Hematopoietic multipotent progenitor cell (in vitro differentiated cells): ENCODE results near the gene SLC5A7. TPM values are rescaled to one million over a fixed set of nuclear protein-coding genes. Genes with fewer than 3 reads are reported as not detected.

ENCODE experiments used
- DNase-seq, 3 donors: peaks; one replicate each; pipeline ENCODE4 v3.0.0-alpha.2; 2011 to 2015; ENCODE audit warnings: low read depth in 2 of 3, low spot score in 2 of 3
- total RNA-seq: library from RNA; depleted of rRNA; stranded (reverse); fragments of >200 nt; gene quantifications from one replicate; pipeline ENCODE4 v1.2.3, GENCODE V29; 2012

SLC5A7 gene
- not detected for total RNA-seq

GRCh38 chr2:107986278-107987217 is at the start of gene SLC5A7:
SLC5A7 (plus strand) TSS chr2:107986524; CDS start chr2:107988156, 1,632 bp downstream.
- DNase-seq = peak in 1 of 3 donors; percentile 4

- DNase-seq = no peak
Observed at GRCh38 chr2:107961395-107961794, 24.9 kb upstream of the SLC5A7 start.

GRCh38 chr2:107964185-107964584 is 22.1 kb upstream of the SLC5A7 start:
- DNase-seq = no peak

GRCh38 chr2:107984707-107985106 is 1.6 kb upstream of the SLC5A7 start:
- DNase-seq = no peak

GRCh38 chr2:107988108-107988507 is 1.8 kb downstream of the SLC5A7 start:
- no peak for DNase-seq

- DNase-seq = no peak
Observed at GRCh38 chr2:107989445-107989844, 3.1 kb downstream of the SLC5A7 start.

- no peak for DNase-seq
Observed at GRCh38 chr2:107990718-107991117, 4.4 kb downstream of the SLC5A7 start.

GRCh38 chr2:107992069-107992468 is 5.7 kb downstream of the SLC5A7 start:
- no peak for DNase-seq

- DNase-seq = no peak
Observed at GRCh38 chr2:107999158-107999557, 12.8 kb downstream of the SLC5A7 start.

GRCh38 chr2:108010912-108011591 is 24.7 kb downstream of the SLC5A7 start:
- DNase-seq = no peak

GRCh38 chr2:108013305-108013704 is 27.0 kb downstream of the SLC5A7 start:
- no peak for DNase-seq

- DNase-seq = no peak
Observed at GRCh38 chr2:108022628-108023027, 36.3 kb downstream of the SLC5A7 start.

GRCh38 chr2:108023776-108024175 is 37.5 kb downstream of the SLC5A7 start:
- no peak for DNase-seq

- DNase-seq = no peak
Observed at GRCh38 chr2:108026092-108026794, 39.9 kb downstream of the SLC5A7 start.

GRCh38 chr2:108029496-108029895 is 43.2 kb downstream of the SLC5A7 start:
- no peak for DNase-seq

- DNase-seq = no peak
Observed at GRCh38 chr2:108029912-108030311, 43.6 kb downstream of the SLC5A7 start.

- DNase-seq = no peak
Observed at GRCh38 chr2:108031471-108031941, 45.2 kb downstream of the SLC5A7 start.

- no peak for DNase-seq
Observed at GRCh38 chr2:108034843-108035242, 48.5 kb downstream of the SLC5A7 start.

- no peak for DNase-seq
Observed at GRCh38 chr2:108048752-108049151, 62.4 kb downstream of the SLC5A7 start.

GRCh38 chr2:108058576-108059137 is 72.3 kb downstream of the SLC5A7 start:
- no peak for DNase-seq
